DMS114 treated with DMSO at 0.1 percent for 48 hours (cell line): Measurements from ENCODE around the gene MCM8.

Experiments used
- DNase-seq: peaks from one replicate; lab custom pipeline; 2025; ENCODE audit not compliant: unreplicated experiment; lab: John Stamatoyannopoulos, UW

The MCM8 gene

GRCh38 chr20:6040540-6040939 is 90.1 kb downstream of the MCM8 start:
- no peak for DNase-seq

GRCh38 chr20:6040958-6041807 is 90.7 kb downstream of the MCM8 start:
- no peak for DNase-seq

GRCh38 chr20:6041808-6042265 is 91.4 kb downstream of the MCM8 start:
- no peak for DNase-seq

- DNase-seq: no peak
Observed at GRCh38 chr20:6044115-6044514, 93.7 kb downstream of the MCM8 start.

- DNase-seq: no peak
Observed at GRCh38 chr20:6045566-6045965, 95.1 kb downstream of the MCM8 start.

GRCh38 chr20:6046432-6046831 is 96.0 kb downstream of the MCM8 start:
- no peak for DNase-seq

- DNase-seq: no peak
Observed at GRCh38 chr20:6048391-6048790, 97.9 kb downstream of the MCM8 start.
